HepG2 (cell line): ENCODE measurements around the gene RAD23A. TPM values are rescaled to one million over a fixed set of nuclear protein-coding genes. Genes with fewer than 3 reads are reported as not detected.

Source experiments
- ARNTL ChIP-seq: sonication (generic); formaldehyde crosslinking; IDR thresholded peaks from 2 replicates; pipeline ENCODE4 v1.4.0; 2020; ENCODE audit warnings: mild to moderate bottlenecking, missing genetic modification reagents
- ATF3 ChIP-seq: sonication (generic); formaldehyde crosslinking; IDR thresholded peaks from 2 replicates; pipeline ENCODE4 v1.4.0; 2020; ENCODE audit warnings: missing genetic modification reagents
- CHD2 ChIP-seq: IDR thresholded peaks from 2 replicates; pipeline ENCODE4 v1.6.1; 2011; ENCODE audit warnings: low read depth, low read length, improper control_type of control experiment
- GABPA ChIP-seq, 2 experiments: IDR thresholded peaks; 2 replicates each; pipeline ENCODE4 v1.6.1; 2011 to 2016; ENCODE audit warnings: low read depth in 2 of 2, low read length in 1 of 2, missing biosample characterization in 1 of 2, missing genetic modification characterization in 1 of 2
- JARID2 ChIP-seq: sonication (generic); formaldehyde crosslinking; IDR thresholded peaks from 2 replicates; pipeline ENCODE4 v1.8.1; 2023; ENCODE audit warnings: missing genetic modification reagents, inconsistent platforms; ENCODE audit not compliant: insufficient replicate concordance
- KAT7 ChIP-seq: IDR thresholded peaks from 2 replicates; pipeline ENCODE4 v1.6.1; 2018; ENCODE audit warnings: borderline replicate concordance, missing compliant biosample characterization
- KAT8 ChIP-seq: IDR thresholded peaks from 2 replicates; pipeline ENCODE4 v1.6.1; 2016; ENCODE audit warnings: missing genetic modification reagents, missing compliant biosample characterization
- KDM5B ChIP-seq: sonication (generic); formaldehyde crosslinking; IDR thresholded peaks from 2 replicates; pipeline ENCODE4 v1.4.0; 2020; ENCODE audit warnings: missing genetic modification reagents, mild to moderate bottlenecking, borderline replicate concordance
- SKI ChIP-seq: fragments of 450-650 bp; IDR thresholded peaks from one replicate; pipeline ENCODE4 v1.6.1; 2018; ENCODE audit warnings: mild to moderate bottlenecking; ENCODE audit not compliant: partially characterized antibody
- SP1 ChIP-seq, 2 experiments: fragments of 450-650 bp in 1 of 2; sonication (generic) in 1 of 2; formaldehyde crosslinking in 1 of 2; IDR thresholded peaks; 2 replicates each; pipeline versions ENCODE4 v1.4.0 to v1.6.1; 2016 to 2020; ENCODE audit warnings: missing genetic modification reagents in 1 of 2
- XBP1 ChIP-seq: sonication (generic); formaldehyde crosslinking; IDR thresholded peaks from 2 replicates; pipeline ENCODE4 v1.5.0; 2020; ENCODE audit warnings: missing genetic modification reagents
- ZBTB1 ChIP-seq: sonication (generic); formaldehyde crosslinking; IDR thresholded peaks from 2 replicates; pipeline ENCODE4 v1.4.0; 2020; ENCODE audit warnings: missing genetic modification reagents, borderline replicate concordance
- ZBTB20 ChIP-seq: sonication (generic); formaldehyde crosslinking; IDR thresholded peaks from 2 replicates; pipeline ENCODE4 v1.8.1; 2023; ENCODE audit warnings: missing genetic modification reagents, low read depth, mild to moderate bottlenecking, borderline replicate concordance
- ZNF550 ChIP-seq: sonication (generic); formaldehyde crosslinking; IDR thresholded peaks from 2 replicates; pipeline ENCODE4 v1.4.0; 2020; ENCODE audit warnings: mild to moderate bottlenecking, missing genetic modification reagents, borderline replicate concordance
- ZSCAN9 ChIP-seq: IDR thresholded peaks from 2 replicates; pipeline ENCODE4 v1.6.1; 2016; ENCODE audit warnings: borderline replicate concordance
- polyA plus RNA-seq, 8 experiments: library from polyadenylated mRNA; depleted of rRNA in 3 of 8; stranded (reverse) in 7 of 8; unstranded in 1 of 8; fragments of >200 nt; fragmentation: Illumina TruSeq in 4 of 8; extraction: Trizol in 4 of 8; gene quantifications; 2 replicates each; pipeline versions ENCODE4 v1.2.1 to v1.2.3, GENCODE V29; 2011 to 2016; ENCODE audit warnings: low read depth in 4 of 8, missing spikeins in 1 of 8, mixed read lengths in 1 of 8; ENCODE audit not compliant: insufficient read depth in 1 of 8
- total RNA-seq, 5 experiments: library from RNA; depleted of rRNA; stranded (reverse); fragments of >200 nt; fragmentation: Illumina TruSeq; extraction: Trizol; gene quantifications; 2 replicates each; pipeline ENCODE4 v1.2.3, GENCODE V29; 2016; ENCODE audit warnings: low read depth in 1 of 5
- TF ChIP-seq, protein P1 (sequence below): sonication (generic); formaldehyde crosslinking; IDR thresholded peaks from 2 replicates; pipeline ENCODE4 v1.4.0; 2020; ENCODE audit warnings: missing genetic modification reagents; ENCODE audit errors: not compliant biosample characterization
- TF ChIP-seq, protein P2 (sequence below): sonication (generic); formaldehyde crosslinking; IDR thresholded peaks from 2 replicates; pipeline ENCODE4 v1.5.1; 2020; ENCODE audit warnings: mild to moderate bottlenecking, missing genetic modification reagents, borderline replicate concordance
- TF ChIP-seq, protein P3 (sequence below): IDR thresholded peaks from 2 replicates; pipeline ENCODE4 v1.6.1; 2016; ENCODE audit warnings: missing compliant biosample characterization, missing genetic modification reagents, borderline replicate concordance
- TF ChIP-seq, protein P4 (sequence below): sonication (generic); formaldehyde crosslinking; IDR thresholded peaks from 2 replicates; pipeline ENCODE4 v1.5.0; 2020; ENCODE audit warnings: missing genetic modification reagents

Gene RAD23A
- total and polyA plus RNA-seq, 2 of the 13 experiments (the other 11 are each of a cell fraction or from before 2014, with no cell fraction given): 42.5 to 54.2 TPM

- TF ChIP-seq, protein P1, sequence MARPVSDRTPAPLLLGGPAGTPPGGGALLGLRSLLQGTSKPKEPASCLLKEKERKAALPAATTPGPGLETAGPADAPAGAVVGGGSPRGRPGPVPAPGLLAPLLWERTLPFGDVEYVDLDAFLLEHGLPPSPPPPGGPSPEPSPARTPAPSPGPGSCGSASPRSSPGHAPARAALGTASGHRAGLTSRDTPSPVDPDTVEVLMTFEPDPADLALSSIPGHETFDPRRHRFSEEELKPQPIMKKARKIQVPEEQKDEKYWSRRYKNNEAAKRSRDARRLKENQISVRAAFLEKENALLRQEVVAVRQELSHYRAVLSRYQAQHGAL (CRISPR knock-in tag): no peak
- no peak for TF ChIP-seq CHD2
- TF ChIP-seq, protein P2, sequence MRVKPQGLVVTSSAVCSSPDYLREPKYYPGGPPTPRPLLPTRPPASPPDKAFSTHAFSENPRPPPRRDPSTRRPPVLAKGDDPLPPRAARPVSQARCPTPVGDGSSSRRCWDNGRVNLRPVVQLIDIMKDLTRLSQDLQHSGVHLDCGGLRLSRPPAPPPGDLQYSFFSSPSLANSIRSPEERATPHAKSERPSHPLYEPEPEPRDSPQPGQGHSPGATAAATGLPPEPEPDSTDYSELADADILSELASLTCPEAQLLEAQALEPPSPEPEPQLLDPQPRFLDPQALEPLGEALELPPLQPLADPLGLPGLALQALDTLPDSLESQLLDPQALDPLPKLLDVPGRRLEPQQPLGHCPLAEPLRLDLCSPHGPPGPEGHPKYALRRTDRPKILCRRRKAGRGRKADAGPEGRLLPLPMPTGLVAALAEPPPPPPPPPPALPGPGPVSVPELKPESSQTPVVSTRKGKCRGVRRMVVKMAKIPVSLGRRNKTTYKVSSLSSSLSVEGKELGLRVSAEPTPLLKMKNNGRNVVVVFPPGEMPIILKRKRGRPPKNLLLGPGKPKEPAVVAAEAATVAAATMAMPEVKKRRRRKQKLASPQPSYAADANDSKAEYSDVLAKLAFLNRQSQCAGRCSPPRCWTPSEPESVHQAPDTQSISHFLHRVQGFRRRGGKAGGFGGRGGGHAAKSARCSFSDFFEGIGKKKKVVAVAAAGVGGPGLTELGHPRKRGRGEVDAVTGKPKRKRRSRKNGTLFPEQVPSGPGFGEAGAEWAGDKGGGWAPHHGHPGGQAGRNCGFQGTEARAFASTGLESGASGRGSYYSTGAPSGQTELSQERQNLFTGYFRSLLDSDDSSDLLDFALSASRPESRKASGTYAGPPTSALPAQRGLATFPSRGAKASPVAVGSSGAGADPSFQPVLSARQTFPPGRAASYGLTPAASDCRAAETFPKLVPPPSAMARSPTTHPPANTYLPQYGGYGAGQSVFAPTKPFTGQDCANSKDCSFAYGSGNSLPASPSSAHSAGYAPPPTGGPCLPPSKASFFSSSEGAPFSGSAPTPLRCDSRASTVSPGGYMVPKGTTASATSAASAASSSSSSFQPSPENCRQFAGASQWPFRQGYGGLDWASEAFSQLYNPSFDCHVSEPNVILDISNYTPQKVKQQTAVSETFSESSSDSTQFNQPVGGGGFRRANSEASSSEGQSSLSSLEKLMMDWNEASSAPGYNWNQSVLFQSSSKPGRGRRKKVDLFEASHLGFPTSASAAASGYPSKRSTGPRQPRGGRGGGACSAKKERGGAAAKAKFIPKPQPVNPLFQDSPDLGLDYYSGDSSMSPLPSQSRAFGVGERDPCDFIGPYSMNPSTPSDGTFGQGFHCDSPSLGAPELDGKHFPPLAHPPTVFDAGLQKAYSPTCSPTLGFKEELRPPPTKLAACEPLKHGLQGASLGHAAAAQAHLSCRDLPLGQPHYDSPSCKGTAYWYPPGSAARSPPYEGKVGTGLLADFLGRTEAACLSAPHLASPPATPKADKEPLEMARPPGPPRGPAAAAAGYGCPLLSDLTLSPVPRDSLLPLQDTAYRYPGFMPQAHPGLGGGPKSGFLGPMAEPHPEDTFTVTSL: no peak
- TF ChIP-seq SP1 (IDR thresholded peaks at IDR 0.05): no peak
- peak; percentile 48; the same call in 1 of the 2 replicates for TF ChIP-seq SP1 (CRISPR knock-in tag; IDR thresholded peaks at IDR 0.05)
- TF ChIP-seq ZBTB1: no peak
- TF ChIP-seq ZSCAN9: peak; percentile 34; the same call in 1 of the 2 replicates
- TF ChIP-seq, protein P3, sequence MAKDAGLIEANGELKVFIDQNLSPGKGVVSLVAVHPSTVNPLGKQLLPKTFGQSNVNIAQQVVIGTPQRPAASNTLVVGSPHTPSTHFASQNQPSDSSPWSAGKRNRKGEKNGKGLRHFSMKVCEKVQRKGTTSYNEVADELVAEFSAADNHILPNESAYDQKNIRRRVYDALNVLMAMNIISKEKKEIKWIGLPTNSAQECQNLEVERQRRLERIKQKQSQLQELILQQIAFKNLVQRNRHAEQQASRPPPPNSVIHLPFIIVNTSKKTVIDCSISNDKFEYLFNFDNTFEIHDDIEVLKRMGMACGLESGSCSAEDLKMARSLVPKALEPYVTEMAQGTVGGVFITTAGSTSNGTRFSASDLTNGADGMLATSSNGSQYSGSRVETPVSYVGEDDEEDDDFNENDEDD: no peak; the same call in 1 of the 2 replicates
- no peak for TF ChIP-seq XBP1 (CRISPR knock-in tag)
- TF ChIP-seq JARID2 (CRISPR knock-in tag): no peak
- TF ChIP-seq KDM5B (CRISPR knock-in tag): no peak
- no peak for TF ChIP-seq ZNF550 (CRISPR knock-in tag)
- peak; percentile 58 for TF ChIP-seq SKI
- TF ChIP-seq KAT7 (CRISPR knock-in tag): no peak
- TF ChIP-seq ARNTL (CRISPR knock-in tag): 0 out of 2 replicates have a peak, but pooled peaks have one; percentile 33
- TF ChIP-seq, protein P4, sequence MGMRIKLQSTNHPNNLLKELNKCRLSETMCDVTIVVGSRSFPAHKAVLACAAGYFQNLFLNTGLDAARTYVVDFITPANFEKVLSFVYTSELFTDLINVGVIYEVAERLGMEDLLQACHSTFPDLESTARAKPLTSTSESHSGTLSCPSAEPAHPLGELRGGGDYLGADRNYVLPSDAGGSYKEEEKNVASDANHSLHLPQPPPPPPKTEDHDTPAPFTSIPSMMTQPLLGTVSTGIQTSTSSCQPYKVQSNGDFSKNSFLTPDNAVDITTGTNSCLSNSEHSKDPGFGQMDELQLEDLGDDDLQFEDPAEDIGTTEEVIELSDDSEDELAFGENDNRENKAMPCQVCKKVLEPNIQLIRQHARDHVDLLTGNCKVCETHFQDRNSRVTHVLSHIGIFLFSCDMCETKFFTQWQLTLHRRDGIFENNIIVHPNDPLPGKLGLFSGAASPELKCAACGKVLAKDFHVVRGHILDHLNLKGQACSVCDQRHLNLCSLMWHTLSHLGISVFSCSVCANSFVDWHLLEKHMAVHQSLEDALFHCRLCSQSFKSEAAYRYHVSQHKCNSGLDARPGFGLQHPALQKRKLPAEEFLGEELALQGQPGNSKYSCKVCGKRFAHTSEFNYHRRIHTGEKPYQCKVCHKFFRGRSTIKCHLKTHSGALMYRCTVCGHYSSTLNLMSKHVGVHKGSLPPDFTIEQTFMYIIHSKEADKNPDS (CRISPR knock-in tag): no peak
- TF ChIP-seq ZBTB20: no peak
- TF ChIP-seq GABPA (IDR thresholded peaks at IDR 0.05; ENCODE audit: low read depth, low read length): no peak
- TF ChIP-seq GABPA (CRISPR knock-in tag; IDR thresholded peaks at IDR 0.05; ENCODE audit: low read depth): no peak
- TF ChIP-seq ATF3: peak; percentile 68
- peak; percentile 45; the same call in 1 of the 2 replicates for TF ChIP-seq KAT8 (CRISPR knock-in tag)
These were observed 38.0 kb downstream of the RAD23A start (continued) for GRCh38 chr19:12983542-12984142.
